Breast epithelium (tissue), 4 donors: Measurements from ENCODE around the gene HRNR. TPM values are rescaled to one million over a fixed set of nuclear protein-coding genes. Genes with fewer than 3 reads are reported as not detected.
"Not testable (repeated sequence)": the region's sequence is repeated elsewhere in the genome, so short reads cannot be mapped to it uniquely, and the experiment has no call there.

Experiments used
- DNase-seq, 2 donors: peaks; one replicate each; pipeline ENCODE4 v3.0.0-alpha.2; 2019; ENCODE audit warnings: low spot score in 2 of 2
- H3K27ac ChIP-seq, 2 donors: fragments of 200-600 bp; sonication (generic) in 1 of 2; one replicate each; pipeline ENCODE4 v1.5.1; 2016 to 2019; ENCODE audit warnings: mild to moderate bottlenecking in 1 of 2
- H3K27me3 ChIP-seq, 2 donors: fragments of 200-600 bp; sonication (generic) in 1 of 2; one replicate each; pipeline versions ENCODE4 v1.5.1 to v1.6.0; 2017 to 2019; ENCODE audit warnings: control low read depth in 1 of 2, mild to moderate bottlenecking in 1 of 2
- H3K36me3 ChIP-seq: fragments of 200-600 bp; one replicate; pipeline ENCODE4 v1.5.1; 2019
- H3K4me1 ChIP-seq, 2 donors: fragments of 200-600 bp; sonication (generic); one replicate each; pipeline ENCODE4 v1.5.1; 2016 to 2019; ENCODE audit warnings: control low read depth in 1 of 2
- H3K4me3 ChIP-seq, 3 donors: fragments of 200-600 bp; sonication (generic); 1 replicate in 2 of 3; 2 replicates in 1 of 3; pipeline ENCODE4 v1.5.1; 2016 to 2019; ENCODE audit warnings: mild to moderate bottlenecking in 3 of 3, moderate library complexity in 2 of 3
- H3K9me3 ChIP-seq, 2 donors: fragments of 200-600 bp; sonication (generic) in 1 of 2; one replicate each; pipeline ENCODE4 v1.5.1; 2016 to 2019; ENCODE audit warnings: control low read depth in 1 of 2
- POLR2A ChIP-seq: fragments of 450-650 bp; IDR thresholded peaks from one replicate; pipeline ENCODE4 v1.6.1; 2016; ENCODE audit warnings: antibody characterized with exemption, mild to moderate bottlenecking, moderate library complexity
- POLR2AphosphoS5 ChIP-seq, 3 donors: sonication (generic); formaldehyde crosslinking; IDR thresholded peaks; one replicate each; pipeline ENCODE4 v1.6.1; 2017; ENCODE audit warnings: antibody characterized with exemption in 3 of 3
- intact Hi-C: fragments of 100-400 bp; cut with DNase I; formaldehyde crosslinking; loops from one replicate; pipeline ENCODE4 v1.15.1; 2023; ENCODE audit warnings: low total_unique reads
- total RNA-seq, 3 donors: library from RNA; depleted of rRNA; stranded (reverse); fragments of >200 nt; gene quantifications; one replicate each; pipeline ENCODE4 v1.1.0, GENCODE V29; 2016
- TF ChIP-seq, protein P1 (sequence below), 3 donors: fragments of 450-650 bp; IDR thresholded peaks; one replicate each; pipeline ENCODE4 v1.5.1; 2016 to 2017; ENCODE audit warnings: antibody characterized with exemption in 3 of 3, mild to moderate bottlenecking in 3 of 3, moderate library complexity in 3 of 3

Gene HRNR
- total RNA-seq, 3 donors from 2014 or later: not detected

- Histone ChIP-seq H3K4me3 (no peak overlapping the region), H3K27me3 (no peaks in the 10 kb centered on the region), H3K36me3 (no peaks in the 10 kb centered on the region), H3K4me1 (no peaks in the 10 kb centered on the region), H3K27ac (no peak overlapping the region), H3K9me3 (no peaks in the 10 kb centered on the region)
- no peak for DNase-seq
- no peak for TF ChIP-seq POLR2AphosphoS5 (IDR thresholded peaks at IDR 0.05)
- no peak for TF ChIP-seq POLR2A
- TF ChIP-seq, protein P1, sequence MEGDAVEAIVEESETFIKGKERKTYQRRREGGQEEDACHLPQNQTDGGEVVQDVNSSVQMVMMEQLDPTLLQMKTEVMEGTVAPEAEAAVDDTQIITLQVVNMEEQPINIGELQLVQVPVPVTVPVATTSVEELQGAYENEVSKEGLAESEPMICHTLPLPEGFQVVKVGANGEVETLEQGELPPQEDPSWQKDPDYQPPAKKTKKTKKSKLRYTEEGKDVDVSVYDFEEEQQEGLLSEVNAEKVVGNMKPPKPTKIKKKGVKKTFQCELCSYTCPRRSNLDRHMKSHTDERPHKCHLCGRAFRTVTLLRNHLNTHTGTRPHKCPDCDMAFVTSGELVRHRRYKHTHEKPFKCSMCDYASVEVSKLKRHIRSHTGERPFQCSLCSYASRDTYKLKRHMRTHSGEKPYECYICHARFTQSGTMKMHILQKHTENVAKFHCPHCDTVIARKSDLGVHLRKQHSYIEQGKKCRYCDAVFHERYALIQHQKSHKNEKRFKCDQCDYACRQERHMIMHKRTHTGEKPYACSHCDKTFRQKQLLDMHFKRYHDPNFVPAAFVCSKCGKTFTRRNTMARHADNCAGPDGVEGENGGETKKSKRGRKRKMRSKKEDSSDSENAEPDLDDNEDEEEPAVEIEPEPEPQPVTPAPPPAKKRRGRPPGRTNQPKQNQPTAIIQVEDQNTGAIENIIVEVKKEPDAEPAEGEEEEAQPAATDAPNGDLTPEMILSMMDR (IDR thresholded peaks at IDR 0.05): no peak
- intact Hi-C loops: no loop called here
Observed at GRCh38 chr1:152237093-152237492, 13.1 kb upstream of the HRNR start.

GRCh38 chr1:152228831-152229230 lies 4.8 kb upstream of the HRNR start:
- no peak for TF ChIP-seq POLR2AphosphoS5 (IDR thresholded peaks at IDR 0.05)
- TF ChIP-seq, protein P1 (IDR thresholded peaks at IDR 0.05): no peak
- TF ChIP-seq POLR2A: no peak
- no peak for DNase-seq
- Histone ChIP-seq H3K9me3 (no peaks in the 10 kb centered on the region), H3K27ac (no peak overlapping the region), H3K4me3 (no peak overlapping the region), H3K36me3 (no peaks in the 10 kb centered on the region), H3K4me1 (no peaks in the 10 kb centered on the region), H3K27me3 (no peaks in the 10 kb centered on the region)
- intact Hi-C loops: no loop called here

DNA sequence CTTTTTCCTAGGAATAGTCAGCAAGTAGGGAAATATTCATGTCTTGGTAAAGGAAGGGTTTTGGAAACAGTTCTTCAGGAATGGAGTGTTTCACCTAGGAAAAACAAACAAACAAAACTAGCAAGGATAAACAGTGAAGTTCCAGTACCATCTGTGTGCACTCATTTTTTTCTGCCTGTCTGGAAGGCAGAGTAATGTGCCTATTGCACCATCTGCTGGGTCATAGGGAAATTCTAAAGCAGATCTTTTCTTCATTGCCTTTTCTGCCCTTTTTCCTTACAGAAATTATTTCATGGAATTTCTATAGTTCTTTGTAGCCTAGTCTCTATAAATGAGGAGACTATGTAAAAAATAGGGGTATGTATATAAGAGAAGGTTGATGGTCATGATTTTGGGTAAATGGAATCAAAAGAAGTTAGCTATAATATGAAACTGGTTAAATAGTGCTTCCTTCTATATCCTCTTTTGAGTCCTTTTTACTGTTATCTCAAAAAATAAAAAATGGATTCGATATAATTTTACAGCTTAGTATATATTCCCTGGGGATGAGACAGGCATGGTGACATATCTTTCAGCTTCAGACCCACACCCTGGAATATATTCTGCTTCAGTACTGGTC lies 3.4 kb upstream of the HRNR start:
- no peak for TF ChIP-seq POLR2A
- no peak for TF ChIP-seq POLR2AphosphoS5 (IDR thresholded peaks at IDR 0.05)
- TF ChIP-seq, protein P1 (IDR thresholded peaks at IDR 0.05): no peak
- Histone ChIP-seq H3K9me3 (no peaks in the 10 kb centered on the region), H3K36me3 (no peaks in the 10 kb centered on the region), H3K4me1 (no peaks in the 10 kb centered on the region), H3K4me3 (no peak overlapping the region), H3K27ac (no peak overlapping the region), H3K27me3 (no peaks in the 10 kb centered on the region)
- no peak for DNase-seq
- intact Hi-C loops: no loop called here

GRCh38 chr1:152225678-152226077 lies 1.7 kb upstream of the HRNR start:
- intact Hi-C loops: no loop called here
- H3K36me3 ChIP-seq: no peaks in the 10 kb centered on the region
- H3K4me1 ChIP-seq: no peaks in the 10 kb centered on the region
- no peak overlapping the region for H3K27ac ChIP-seq
- no peak for DNase-seq
- no peaks in the 10 kb centered on the region for H3K9me3 ChIP-seq
- no peak overlapping the region for H3K4me3 ChIP-seq
- H3K27me3 ChIP-seq: no peaks in the 10 kb centered on the region
- TF ChIP-seq, protein P1 (IDR thresholded peaks at IDR 0.05): no peak
- TF ChIP-seq POLR2A (no peak), POLR2AphosphoS5 (IDR thresholded peaks at IDR 0.05) (no peak)

DNA sequence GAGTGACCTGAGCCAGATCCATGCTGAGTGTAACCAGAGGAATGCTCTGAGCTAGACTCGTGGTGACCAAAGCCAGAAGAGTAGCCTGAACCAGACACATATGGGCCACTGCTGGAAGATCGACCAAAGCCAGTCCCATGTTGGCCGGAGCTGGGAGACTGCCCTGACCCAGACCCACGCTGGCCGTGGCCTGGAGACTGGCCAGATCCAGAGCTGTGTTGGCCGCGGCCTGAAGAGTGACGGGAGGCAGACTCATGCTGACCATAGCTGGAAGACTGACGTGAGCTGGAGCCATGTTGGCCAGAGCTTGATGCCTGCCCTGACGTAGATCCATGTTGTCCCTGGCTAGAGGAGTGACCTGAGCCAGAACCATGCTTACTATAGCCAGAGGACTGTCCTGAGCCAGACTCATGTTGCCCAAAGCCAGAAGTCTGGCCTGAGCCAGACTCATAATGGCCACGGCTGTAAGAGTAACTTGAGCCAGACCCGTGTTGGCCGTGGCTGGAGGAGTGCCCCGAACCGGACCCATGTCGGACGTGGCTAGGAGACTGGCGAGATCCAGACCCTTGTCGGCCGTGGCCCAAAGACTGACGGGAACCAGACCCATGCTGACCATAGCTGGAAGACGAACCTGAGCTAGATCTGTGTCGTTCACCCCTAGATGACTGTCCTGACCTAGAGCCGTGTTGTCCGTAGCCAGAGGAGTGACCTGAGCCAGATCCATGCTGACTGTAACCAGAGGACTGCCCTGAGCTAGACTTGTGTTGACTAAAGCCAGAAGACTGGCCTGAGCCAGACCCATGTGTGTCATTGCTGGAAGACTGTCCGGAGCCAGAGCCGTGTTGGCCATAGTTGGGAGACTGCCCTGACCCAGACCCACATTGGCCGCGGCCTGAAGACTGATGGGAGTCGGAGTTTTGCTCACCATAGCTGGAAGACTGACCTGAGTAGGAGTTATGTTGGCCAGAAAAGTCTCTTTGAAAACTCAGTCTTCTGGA lies 3.5 kb downstream of the HRNR start:
- TF ChIP-seq POLR2A (no peak), POLR2AphosphoS5 (IDR thresholded peaks at IDR 0.05) (no peak)
- TF ChIP-seq, protein P1 (IDR thresholded peaks at IDR 0.05): no peak
- no peaks in the 10 kb centered on the region for H3K4me1 ChIP-seq
- peaks cover 0 to 4% of the 10 kb centered on the region in 2 donors for H3K9me3 ChIP-seq
- intact Hi-C loops: no loop called here
- no peaks in the 10 kb centered on the region for H3K27me3 ChIP-seq
- no peak overlapping the region for H3K27ac ChIP-seq
- DNase-seq: no peak
- H3K36me3 ChIP-seq: no peaks in the 10 kb centered on the region
- H3K4me3 ChIP-seq: no peak overlapping the region

- H3K4me3 ChIP-seq, H3K27me3 ChIP-seq, intact Hi-C loops, DNase-seq, H3K4me1 ChIP-seq, H3K36me3 ChIP-seq, H3K9me3 ChIP-seq, H3K27ac ChIP-seq: not testable (repeated sequence)
Observed at GRCh38 chr1:152219438-152219837, 4.6 kb downstream of the HRNR start.
